NCI-H1417 treated with DMSO at 0.1 percent for 48 hours (cell line): ENCODE measurements around the gene GTF3C5.
"Not testable (repeated sequence)": the region's sequence is repeated elsewhere in the genome, so short reads cannot be mapped to it uniquely, and the experiment has no call there.

Source experiments
- DNase-seq: peaks from one replicate; lab custom pipeline; 2025; lab: John Stamatoyannopoulos, UW

The GTF3C5 gene

GRCh38 chr9:132996526-132996925, 34.3 kb upstream of the GTF3C5 start:
- no peak for DNase-seq

GRCh38 chr9:132997591-132997990, 33.2 kb upstream of the GTF3C5 start:
- DNase-seq: no peak

- not testable (repeated sequence) for DNase-seq
These were observed 32.6 kb upstream of the GTF3C5 start for GRCh38 chr9:132998221-132998620.

GRCh38 chr9:132998831-132999635, 31.8 kb upstream of the GTF3C5 start:
- no peak for DNase-seq

- no peak for DNase-seq
These were observed 28.4 kb upstream of the GTF3C5 start for GRCh38 chr9:133002147-133003070.

- no peak for DNase-seq
These were observed 27.7 kb upstream of the GTF3C5 start for GRCh38 chr9:133003071-133003461.

GRCh38 chr9:133003671-133004090, 27.1 kb upstream of the GTF3C5 start:
- DNase-seq: no peak

- no peak for DNase-seq
These were observed 26.5 kb upstream of the GTF3C5 start for GRCh38 chr9:133004091-133004998.

- no peak for DNase-seq
These were observed 25.6 kb upstream of the GTF3C5 start for GRCh38 chr9:133004999-133005760.

GRCh38 chr9:133005957-133006356, 24.8 kb upstream of the GTF3C5 start:
- DNase-seq: no peak

- no peak for DNase-seq
These were observed 24.0 kb upstream of the GTF3C5 start for GRCh38 chr9:133006731-133007352.

GRCh38 chr9:133008406-133008805, 22.4 kb upstream of the GTF3C5 start:
- DNase-seq: no peak

GRCh38 chr9:133008824-133009223, 22.0 kb upstream of the GTF3C5 start:
- DNase-seq: no peak

GRCh38 chr9:133009906-133010582, 20.8 kb upstream of the GTF3C5 start:
- no peak for DNase-seq

GRCh38 chr9:133014696-133015095, 16.1 kb upstream of the GTF3C5 start:
- no peak for DNase-seq

- no peak for DNase-seq
These were observed 7.5 kb upstream of the GTF3C5 start for GRCh38 chr9:133023117-133023890.

- no peak for DNase-seq
These were observed 4.4 kb upstream of the GTF3C5 start for GRCh38 chr9:133026426-133026825.

- no peak for DNase-seq
These were observed 3.7 kb upstream of the GTF3C5 start for GRCh38 chr9:133027134-133027533.

- no peak for DNase-seq
These were observed 2.6 kb upstream of the GTF3C5 start for GRCh38 chr9:133028221-133028620.

GRCh38 chr9:133029994-133030316, 842 bp upstream of the GTF3C5 start:
- DNase-seq: no peak
